NCI-H2196 (cell line): ENCODE data around the gene TIFAB.
A peak's percentile ranks its signal among the peaks of the same experiment; 100 is the strongest.

Experiments used
- DNase-seq: peaks from one replicate; lab custom pipeline; 2025; ENCODE audit not compliant: unreplicated experiment; lab: John Stamatoyannopoulos, UW

TIFAB gene

GRCh38 chr5:135460246-135461033 lies 8.3 kb upstream of the TIFAB start:
- DNase-seq: no peak

DNA sequence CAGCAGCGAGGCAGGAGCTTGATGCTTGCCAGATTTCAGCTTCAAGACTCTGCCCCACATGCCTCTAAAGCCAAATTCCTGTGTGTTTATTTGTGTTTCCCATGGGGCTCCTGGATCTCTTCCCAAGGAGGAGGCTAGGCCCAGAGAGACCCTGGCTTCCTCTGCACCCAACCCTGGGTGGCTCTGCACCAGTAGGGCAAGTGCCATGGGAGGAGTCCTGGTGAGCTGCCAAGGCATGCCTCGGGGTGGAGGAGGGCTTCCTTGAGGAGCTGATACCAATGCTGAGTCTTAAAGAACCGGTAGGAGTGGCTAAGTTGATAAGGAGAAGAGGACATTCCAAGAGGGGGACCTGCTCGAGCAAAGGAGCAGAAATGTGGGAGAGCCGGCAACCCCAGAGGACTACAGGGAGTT lies 6.8 kb upstream of the TIFAB start:
- DNase-seq: peak; percentile 5

DNA sequence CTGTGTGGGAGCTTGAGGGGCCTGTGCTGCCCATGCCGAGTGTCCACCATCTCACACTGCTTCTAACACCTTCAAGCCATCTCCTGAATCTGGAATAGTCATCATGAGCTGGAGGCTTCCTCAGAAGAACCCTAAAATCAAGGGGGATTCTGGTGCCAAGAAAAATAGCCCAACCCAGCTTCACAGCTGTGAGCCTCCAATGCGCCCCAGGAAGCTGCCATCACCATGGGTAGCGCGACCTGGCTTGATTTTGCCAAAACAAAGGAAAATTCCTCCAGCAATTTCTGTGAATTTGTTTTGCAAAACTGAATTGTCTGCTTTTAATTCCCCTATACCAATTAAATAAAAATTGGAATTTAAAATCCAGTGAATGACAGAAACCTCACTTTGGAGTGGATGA lies 6.2 kb upstream of the TIFAB start:
- DNase-seq: no peak

- DNase-seq: peak; percentile 55
These were observed 5.4 kb upstream of the TIFAB start for GRCh38 chr5:135457424-135458071.

DNA sequence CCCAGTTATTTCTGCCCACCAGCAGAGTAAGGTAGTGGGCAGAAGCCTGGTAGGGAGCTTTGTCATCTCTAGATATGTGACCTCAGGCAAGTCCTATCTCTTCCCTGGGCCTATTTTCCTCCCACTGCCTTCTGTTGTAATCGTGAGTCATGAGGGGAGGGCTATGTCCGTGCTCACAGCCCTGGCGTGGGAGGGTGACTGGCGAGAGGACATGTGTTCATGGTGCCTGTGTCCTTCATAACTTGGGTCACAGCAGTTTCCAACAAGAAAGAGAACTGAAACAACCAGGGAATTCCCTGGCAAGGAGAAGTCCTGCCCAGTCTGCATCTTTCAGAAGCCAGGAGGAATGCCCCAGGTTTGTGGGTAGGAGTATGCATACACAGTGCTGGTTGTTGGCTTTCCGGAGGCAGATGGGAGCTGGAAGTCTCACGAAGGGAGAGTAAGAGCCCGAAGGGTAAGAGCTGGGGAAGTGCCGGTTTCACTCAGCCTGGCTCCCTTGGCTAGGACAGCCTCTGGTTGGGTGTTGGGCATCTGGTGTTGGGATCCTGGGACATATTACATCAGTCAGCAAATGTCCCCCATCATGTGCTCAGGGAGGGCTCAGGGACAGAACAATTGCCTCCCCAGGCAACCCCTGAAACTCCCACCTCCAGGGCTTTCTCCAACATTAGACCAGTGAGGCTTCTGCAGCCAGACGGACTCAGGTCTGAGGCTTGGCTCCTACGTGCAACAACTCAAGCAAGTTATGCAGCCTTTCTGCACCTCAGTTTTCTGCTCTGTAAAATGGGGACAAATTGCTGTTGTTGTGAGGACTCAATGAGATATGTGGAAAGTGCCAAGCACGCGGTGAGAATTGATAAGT lies 4.3 kb upstream of the TIFAB start:
- no peak for DNase-seq

DNA sequence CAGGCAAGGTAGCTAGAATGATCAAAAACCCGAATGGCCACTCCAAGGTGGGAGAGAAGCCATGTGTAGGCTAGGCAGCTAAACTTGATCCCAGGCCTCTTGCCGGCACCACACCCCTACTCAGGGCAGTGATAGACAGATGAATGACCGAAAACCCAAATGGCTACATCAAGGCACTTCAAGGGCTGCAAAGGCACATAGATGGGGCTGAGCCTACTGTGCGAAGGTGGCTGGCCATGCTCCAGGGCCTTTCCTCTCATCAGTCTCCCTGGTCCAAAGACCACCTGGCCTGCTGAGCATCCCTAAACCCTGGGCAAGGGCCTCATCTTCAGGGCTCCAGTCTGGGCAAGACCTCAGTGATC lies 3.7 kb upstream of the TIFAB start:
- DNase-seq: no peak

- no peak for DNase-seq
These were observed 2.8 kb upstream of the TIFAB start for GRCh38 chr5:135454946-135455345.

DNA sequence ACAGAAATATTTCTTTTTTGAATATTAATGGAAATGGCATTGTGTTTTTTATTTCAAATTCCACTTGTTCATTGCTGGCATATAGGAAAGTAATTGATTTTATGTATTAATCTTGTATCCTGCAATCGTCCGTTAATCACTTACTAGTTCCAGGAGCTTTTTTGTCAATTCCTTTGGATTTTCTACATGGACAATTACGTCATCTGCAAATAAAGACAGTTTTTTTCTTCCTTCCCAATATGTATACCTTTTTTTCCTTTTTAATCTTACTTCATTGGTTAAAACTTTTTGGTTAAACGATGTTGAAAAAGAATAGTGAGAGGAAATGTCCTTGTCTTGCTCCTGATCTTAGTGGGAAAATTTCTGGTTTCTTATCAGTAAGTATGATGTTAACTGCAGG lies 1.5 kb upstream of the TIFAB start:
- DNase-seq: no peak

- no peak for DNase-seq
These were observed 400 bp downstream of the TIFAB start for GRCh38 chr5:135451581-135452320.

DNA sequence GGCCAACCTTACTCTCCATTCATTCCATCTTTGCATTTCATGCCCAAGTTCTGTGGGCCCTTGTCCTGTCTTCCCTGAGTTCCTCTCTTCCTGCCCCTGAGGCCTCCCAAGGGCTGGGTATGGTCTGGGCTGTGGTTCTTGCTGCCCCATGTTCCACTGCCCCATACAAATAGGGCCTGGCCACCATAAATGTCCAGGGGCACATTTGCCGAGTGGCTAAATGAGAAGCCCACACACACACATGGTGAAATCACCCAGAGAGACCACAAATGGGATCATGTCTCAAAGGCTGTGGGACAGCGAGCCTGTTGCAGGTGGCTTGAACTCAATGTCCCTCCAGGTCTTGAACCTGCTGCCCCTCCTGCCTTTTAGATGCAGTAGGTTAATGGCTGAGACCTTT lies 1.2 kb downstream of the TIFAB start:
- no peak for DNase-seq

DNA sequence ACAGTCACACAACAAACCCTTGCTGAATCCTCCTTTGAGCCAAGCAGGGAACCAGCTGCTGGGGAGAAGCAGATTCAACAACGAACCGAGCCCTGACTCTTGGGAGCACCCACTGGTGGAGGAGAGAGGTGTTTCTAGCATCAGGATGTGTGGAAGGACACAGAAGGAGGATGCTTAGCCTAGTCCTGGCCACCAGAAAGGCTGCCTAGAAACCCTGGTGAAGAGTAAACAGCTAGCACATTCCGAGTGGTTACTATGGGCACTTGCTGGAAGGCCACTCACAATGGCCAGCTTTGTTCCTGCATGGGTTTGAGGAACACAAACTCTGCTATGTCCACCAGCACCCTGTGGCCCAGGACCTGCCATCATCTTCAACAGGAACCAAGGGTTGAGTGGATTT lies 1.8 kb downstream of the TIFAB start:
- DNase-seq: no peak

- no peak for DNase-seq
These were observed 2.5 kb downstream of the TIFAB start for GRCh38 chr5:135449644-135450043.

DNA sequence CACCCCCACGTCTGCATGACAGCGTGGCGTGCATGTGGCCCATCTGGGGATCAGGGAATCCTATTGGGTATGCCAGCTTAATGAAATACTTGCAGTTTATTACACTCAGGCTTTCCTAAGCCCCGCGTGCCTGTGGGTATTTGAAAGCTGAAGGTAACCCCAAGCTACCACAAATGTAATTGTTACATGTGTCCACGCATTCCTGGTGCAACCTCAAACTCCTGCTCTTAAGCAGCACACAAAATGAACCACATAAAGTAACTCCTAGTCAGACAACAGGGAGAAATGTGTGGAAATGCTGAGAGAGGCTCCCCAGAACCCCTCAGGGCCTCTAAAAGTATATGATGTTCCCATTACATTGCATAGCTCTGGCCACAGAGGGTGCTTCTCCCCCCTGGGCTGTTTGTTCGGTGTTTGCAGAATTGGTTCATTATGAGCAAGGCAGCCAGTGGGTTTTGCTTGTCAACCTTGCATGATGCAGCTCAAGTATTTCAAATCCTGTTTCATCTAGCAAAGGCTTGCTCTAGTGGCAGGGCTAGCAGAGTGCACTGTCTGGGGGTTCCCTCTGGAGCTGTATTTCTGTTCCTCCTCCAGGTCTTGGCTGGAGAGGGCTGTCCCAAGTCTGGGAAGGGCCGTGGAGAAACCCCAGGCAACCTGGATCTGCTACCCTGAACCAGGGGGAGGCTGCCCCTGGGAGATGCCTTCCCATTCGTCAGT lies 3.2 kb downstream of the TIFAB start:
- DNase-seq: no peak

- no peak for DNase-seq
These were observed 3.9 kb downstream of the TIFAB start for GRCh38 chr5:135448071-135448739.

- no peak for DNase-seq
These were observed 4.7 kb downstream of the TIFAB start, which contains the start of gene DCANP1 for GRCh38 chr5:135447298-135447929. TSS of gene DCANP1 (minus strand) at chr5:135447348. CDS start at chr5:135447108, 240 bp downstream.

DNA sequence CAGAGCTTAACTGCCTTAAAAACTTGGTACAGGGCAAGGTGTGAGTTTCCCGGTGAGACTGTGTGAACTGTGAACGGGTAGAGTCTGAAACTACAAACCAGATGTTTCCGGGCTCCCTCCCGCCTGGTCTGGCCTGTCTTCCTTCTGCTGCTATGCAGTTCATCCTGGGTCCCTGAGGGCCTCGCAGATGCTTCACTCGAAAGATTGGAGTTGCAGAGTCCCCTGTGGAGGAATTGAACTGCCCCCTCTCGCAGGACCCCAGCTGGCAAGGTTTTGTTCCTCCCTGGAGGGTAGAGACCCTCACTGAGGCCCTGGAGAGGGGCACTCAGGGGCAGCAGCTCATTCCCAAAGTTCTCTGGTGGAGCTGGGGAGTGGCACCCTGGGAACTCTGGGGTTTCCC lies 5.5 kb downstream of the TIFAB start:
- no peak for DNase-seq

GRCh38 chr5:135446206-135446605 lies 5.9 kb downstream of the TIFAB start:
- DNase-seq: no peak

DNA sequence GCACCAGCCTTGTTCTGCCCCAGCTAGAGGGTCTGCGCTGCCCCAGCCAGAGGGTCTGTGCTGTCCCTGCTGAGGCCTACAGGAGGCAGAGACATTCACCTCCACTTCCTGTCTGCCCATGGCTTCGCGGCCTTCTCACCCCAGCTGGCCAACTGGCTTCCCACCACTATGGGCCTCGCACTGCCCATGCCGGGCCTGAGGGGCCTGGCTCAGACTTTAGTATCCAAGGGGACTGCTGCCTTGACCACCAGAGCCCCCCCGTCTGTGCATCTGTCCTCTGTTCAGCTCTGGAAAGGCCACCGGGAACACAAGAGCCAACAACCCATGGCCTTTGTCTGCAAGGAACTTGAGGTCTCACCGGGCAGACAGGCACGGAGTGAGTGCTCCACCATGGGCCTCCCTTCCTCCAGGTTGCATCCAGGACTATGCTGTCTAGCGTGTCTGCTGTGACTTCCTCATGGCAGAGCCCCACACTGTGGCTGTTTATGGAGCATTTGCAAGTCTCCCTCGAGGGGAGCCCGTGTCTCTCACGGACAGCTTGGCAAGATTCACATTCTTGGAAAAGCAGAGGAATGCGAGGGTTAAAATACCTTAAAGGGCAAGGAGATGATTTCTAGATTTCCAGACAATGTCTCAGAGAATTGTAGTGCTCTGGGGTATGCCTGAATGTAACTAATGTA lies 6.7 kb downstream of the TIFAB start:
- DNase-seq: no peak

DNA sequence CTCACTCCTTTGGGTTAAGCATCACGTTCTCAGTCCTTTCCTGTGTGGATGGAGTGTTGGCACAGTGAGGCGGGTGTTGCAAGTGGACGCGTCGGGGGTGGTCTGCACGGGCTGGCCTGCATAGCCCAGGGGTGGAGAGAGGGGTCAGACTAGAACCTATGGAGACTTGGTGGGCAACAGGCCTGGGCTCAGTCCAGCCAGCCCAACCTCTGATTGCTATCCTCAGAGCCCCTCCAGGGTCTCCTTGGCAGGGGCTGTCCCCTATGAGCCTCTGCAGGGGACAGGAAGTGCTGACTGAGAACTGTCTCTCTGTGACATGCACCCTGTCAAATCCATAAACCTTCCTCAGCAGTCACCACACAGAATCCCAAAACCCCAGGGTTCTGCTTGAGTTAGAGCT lies 7.3 kb downstream of the TIFAB start:
- DNase-seq: no peak
